GM12873 (cell line): ENCODE data around the gene HMG20A.

Source experiments
- CTCF ChIP-seq: IDR thresholded peaks from 2 replicates; pipeline ENCODE4 v1.5.1; 2012; ENCODE audit warnings: low read depth, mild to moderate bottlenecking, moderate library complexity, low read length, control low read depth; ENCODE audit not compliant: insufficient read depth; ENCODE audit errors: missing control alignments

The HMG20A gene

GRCh38 chr15:77497942-77498361 is 77.3 kb downstream of the HMG20A start:
- no peak for TF ChIP-seq CTCF

- no peak for TF ChIP-seq CTCF
Observed at GRCh38 chr15:77499087-77499760, 78.5 kb downstream of the HMG20A start.

- no peak for TF ChIP-seq CTCF
Observed at GRCh38 chr15:77500989-77501388, 80.3 kb downstream of the HMG20A start.

GRCh38 chr15:77502379-77503095 is 81.8 kb downstream of the HMG20A start:
- no peak for TF ChIP-seq CTCF

GRCh38 chr15:77503240-77503639 is 82.6 kb downstream of the HMG20A start:
- TF ChIP-seq CTCF: no peak

- TF ChIP-seq CTCF: no peak
Observed at GRCh38 chr15:77503764-77504163, 83.1 kb downstream of the HMG20A start.

GRCh38 chr15:77504306-77504705 is 83.6 kb downstream of the HMG20A start:
- no peak for TF ChIP-seq CTCF
